A549 (cell line): Measurements from ENCODE around the gene OGFR. TPM values are rescaled to one million over a fixed set of nuclear protein-coding genes. Genes with fewer than 3 reads are reported as not detected.

Experiments
- ATAC-seq, 2 experiments: fragments of 200-7000 bp in 1 of 2; fragments of >200 bp in 1 of 2; cut with Nextera tagmentation in 1 of 2; cut with Tn5 transposase in 1 of 2; 3 replicates each; pipeline versions ENCODE4 v1.8.0 to v1.9.1; 2018 to 2020; ENCODE audit warnings: mild to moderate bottlenecking in 1 of 2, moderate library complexity in 1 of 2
- CTCF ChIA-PET: fragments of 300-600 bp; sonication (Branson Sonifier 250); formaldehyde crosslinking; extraction: SDS; loops from one replicate; lab custom pipeline; 2021; ENCODE audit warnings: antibody characterized with exemption, inconsistent platforms; lab: Yijun Ruan, JAX
- POLR2A ChIA-PET: fragments of 350-600 bp; formaldehyde crosslinking; extraction: SDS; loops from one replicate; lab custom pipeline; 2021; ENCODE audit warnings: antibody characterized with exemption, inconsistent platforms; lab: Yijun Ruan, JAX
- DNase-seq, 2 experiments: peaks; one replicate each; pipeline versions ENCODE4 v3.0.0 to v3.0.0-alpha.2; 2011 to 2016; ENCODE audit warnings: low read depth in 1 of 2, low spot score in 1 of 2
- FAIRE-seq: peaks from 2 replicates; lab custom pipeline; 2011; peaks lifted over from hg19 to GRCh38; lab: Jason Lieb, UNC
- H3K27ac ChIP-seq, 2 experiments: fragments of >200 bp; sonication (Bioruptor Twin); formaldehyde crosslinking; 3 replicates each; pipeline ENCODE4 v1.5.1; 2016 to 2017
- H3K4me1 ChIP-seq: fragments of >200 bp; sonication (Bioruptor Twin); formaldehyde crosslinking; 3 replicates; pipeline ENCODE4 v1.6.1; 2016
- H3K4me2 ChIP-seq: fragments of >200 bp; sonication (Bioruptor Twin); formaldehyde crosslinking; 3 replicates; pipeline ENCODE4 v1.6.1; 2016
- H3K4me3 ChIP-seq: fragments of >200 bp; sonication (Bioruptor Twin); formaldehyde crosslinking; 3 replicates; pipeline ENCODE4 v1.5.1; 2016
- H3K9me3 ChIP-seq: fragments of >200 bp; sonication (Bioruptor Twin); formaldehyde crosslinking; 3 replicates; pipeline ENCODE4 v1.6.1; 2016
- ATOH8 ChIP-seq: fragments of 250-450 bp; sonication (Bioruptor Pico); IDR thresholded peaks from 2 replicates; pipeline ENCODE4 v1.5.0; 2020; ENCODE audit warnings: low read depth, mild to moderate bottlenecking, moderate library complexity
- CBX2 ChIP-seq: fragments of 200-600 bp; sonication (generic); IDR thresholded peaks from 2 replicates; pipeline ENCODE4 v1.6.1; 2016; ENCODE audit warnings: low read depth, mild to moderate bottlenecking, borderline replicate concordance
- CBX8 ChIP-seq: fragments of 200-600 bp; sonication (generic); IDR thresholded peaks from 2 replicates; pipeline ENCODE4 v1.6.1; 2016
- CEBPB ChIP-seq, 2 experiments: fragments of >200 bp in 1 of 2; sonication (Bioruptor Twin) in 1 of 2; formaldehyde crosslinking in 1 of 2; IDR thresholded peaks; 2 replicates each; pipeline ENCODE4 v1.6.1; 2012 to 2016
- CHD4 ChIP-seq: fragments of 200-600 bp; sonication (generic); IDR thresholded peaks from 2 replicates; pipeline ENCODE4 v1.6.1; 2016; ENCODE audit warnings: antibody characterized with exemption, mild to moderate bottlenecking, borderline replicate concordance
- E2F6 ChIP-seq: IDR thresholded peaks from 2 replicates; pipeline ENCODE4 v1.6.1; 2012; ENCODE audit warnings: low read depth, borderline replicate concordance
- EHF ChIP-seq: fragments of 250-450 bp; sonication (Bioruptor Pico); IDR thresholded peaks from 2 replicates; pipeline ENCODE4 v1.5.0; 2020; ENCODE audit warnings: mild to moderate bottlenecking
- EHMT2 ChIP-seq: fragments of 200-600 bp; sonication (generic); IDR thresholded peaks from 2 replicates; pipeline ENCODE4 v1.6.1; 2016; ENCODE audit warnings: antibody characterized with exemption, low read depth, mild to moderate bottlenecking, moderate library complexity
- EP300 ChIP-seq, 2 experiments: fragments of >200 bp; sonication (Bioruptor Twin); formaldehyde crosslinking; IDR thresholded peaks; 2 replicates in 1 of 2; 3 replicates in 1 of 2; pipeline ENCODE4 v1.6.1; 2016 to 2017
- HEYL ChIP-seq: fragments of 250-450 bp; sonication (Bioruptor Pico); IDR thresholded peaks from 2 replicates; pipeline ENCODE4 v1.8.0; 2021; ENCODE audit warnings: mild to moderate bottlenecking, moderate library complexity
- HOXB13 ChIP-seq: fragments of 250-450 bp; sonication (Bioruptor Pico); IDR thresholded peaks from 2 replicates; pipeline ENCODE4 v1.5.0; 2020; ENCODE audit warnings: low read depth, mild to moderate bottlenecking, moderate library complexity
- HOXB5 ChIP-seq: fragments of 250-450 bp; sonication (Bioruptor Pico); IDR thresholded peaks from 2 replicates; pipeline ENCODE4 v1.5.0; 2020; ENCODE audit warnings: mild to moderate bottlenecking, moderate library complexity
- JUN ChIP-seq, 2 experiments: fragments of >200 bp; sonication (Bioruptor Twin); formaldehyde crosslinking; IDR thresholded peaks; 2 replicates in 1 of 2; 3 replicates in 1 of 2; pipeline ENCODE4 v1.6.1; 2016 to 2017
- JUNB ChIP-seq: fragments of >200 bp; sonication (Bioruptor Twin); formaldehyde crosslinking; IDR thresholded peaks from 2 replicates; pipeline ENCODE4 v1.6.1; 2016
- NPAS2 ChIP-seq: fragments of 250-450 bp; sonication (Bioruptor Pico); IDR thresholded peaks from 2 replicates; pipeline ENCODE4 v1.8.0; 2022; ENCODE audit warnings: mild to moderate bottlenecking, moderate library complexity, borderline replicate concordance
- PHF8 ChIP-seq: fragments of 200-600 bp; sonication (generic); IDR thresholded peaks from 2 replicates; pipeline ENCODE4 v1.6.1; 2016; ENCODE audit warnings: low read depth, mild to moderate bottlenecking, antibody characterized with exemption, moderate library complexity, borderline replicate concordance
- POLR2AphosphoS2 ChIP-seq: conservative IDR thresholded peaks from 2 replicates; pipeline ENCODE4 v1.6.1; 2012; ENCODE audit warnings: low read length, improper control_type of control experiment, inconsistent platforms
- REST ChIP-seq: fragments of 200-600 bp; sonication (generic); IDR thresholded peaks from 2 replicates; pipeline ENCODE4 v1.6.1; 2016; ENCODE audit warnings: antibody characterized with exemption, mild to moderate bottlenecking, moderate library complexity
- SMC3 ChIP-seq: fragments of >200 bp; sonication (Bioruptor Twin); formaldehyde crosslinking; IDR thresholded peaks from 3 replicates; pipeline ENCODE4 v1.6.1; 2018; ENCODE audit warnings: inconsistent platforms
- TFCP2L1 ChIP-seq: fragments of 250-450 bp; sonication (Bioruptor Pico); IDR thresholded peaks from 2 replicates; pipeline ENCODE4 v1.5.0; 2021; ENCODE audit warnings: mild to moderate bottlenecking
- TP53 ChIP-seq: fragments of 250-450 bp; sonication (Bioruptor Pico); IDR thresholded peaks from 2 replicates; pipeline ENCODE4 v1.5.0; 2021; ENCODE audit warnings: mild to moderate bottlenecking, moderate library complexity
- USF2 ChIP-seq: fragments of 450-650 bp; IDR thresholded peaks from 2 replicates; pipeline ENCODE4 v1.6.1; 2014; ENCODE audit warnings: antibody characterized with exemption
- ZNF302 ChIP-seq: fragments of 250-450 bp; sonication (Bioruptor Pico); IDR thresholded peaks from 2 replicates; pipeline ENCODE4 v1.9.0; 2021; ENCODE audit warnings: inconsistent platforms, mild to moderate bottlenecking, moderate library complexity
- WGBS: methylation state at CpG from one replicate; pipeline ENCODE4 v1.1.6; 2017; ENCODE audit errors: missing lambda C conversion rate; 5-methylcytosine and 5-hydroxymethylcytosine counted together
- polyA plus RNA-seq, 4 experiments: library from polyadenylated mRNA; depleted of rRNA in 3 of 4; stranded (reverse); fragments of >200 nt; fragmentation: RNase III in 1 of 4; extraction: RNeasy Plus Mini Kit Qiagen cat#74134 plus additional on column Dnase treatment in 1 of 4; gene quantifications; 2 replicates in 3 of 4; 3 replicates in 1 of 4; pipeline ENCODE4 v1.2.3, GENCODE V29; 2011 to 2017

OGFR gene
- polyA plus RNA-seq, 2 of the 4 experiments (the other 2 are of a cell fraction) = 15.9 to 35.6 TPM

- FAIRE-seq = no peak
- Histone ChIP-seq H3K9me3 (no peaks in the 10 kb centered on the region), H3K4me2 (no peak overlapping the region), H3K27ac (no peak overlapping the region), H3K4me3 (no peak overlapping the region), H3K4me1 (peaks cover 6% of the 10 kb centered on the region; the same call in 1 of the 3 replicates)
- ATAC-seq = peak; percentile 67 to 73
- WGBS = 31% methylated on average over 6 of the region's 6 CpGs
- POLR2A ChIA-PET = no interaction called here
- CTCF ChIA-PET = interaction anchor here (0.9 to 3.9 kb wide), 3 partner anchors 16 to 27 kb away, joined by 3 to 26 read pairs (median 3); no protein-coding TSS in a partner anchor
- DNase-seq = no peak
- TF ChIP-seq TP53 = no peak
- TF ChIP-seq CBX8 = no peak
- TF ChIP-seq JUN (IDR thresholded peaks at IDR 0.05) = no peak
- no peak for TF ChIP-seq USF2
- no peak for TF ChIP-seq HOXB13
- no peak for TF ChIP-seq HOXB5 (CRISPR knock-in tag)
- TF ChIP-seq REST = no peak
- no peak for TF ChIP-seq EHMT2
- no peak for TF ChIP-seq POLR2AphosphoS2
- no peak for TF ChIP-seq PHF8
These were observed 39.6 kb upstream of the OGFR start for GRCh38 chr20:62765021-62765420.

- ChIA-PET POLR2A (no interaction called here), CTCF (interaction anchor here (0.9 to 3.9 kb wide), 3 partner anchors 17 to 68 kb away, joined by 3 to 26 read pairs (median 3); no protein-coding TSS in a partner anchor)
- DNase-seq (no peak), FAIRE-seq (no peak), ATAC-seq (peak in 1 of 2 experiments; percentile 23; a peak in 3 of 6 replicates)
- no peaks in the 10 kb centered on the region for H3K9me3 ChIP-seq
- TF ChIP-seq ZNF302 = no peak
- TF ChIP-seq JUNB = no peak
- no peak for TF ChIP-seq CBX2
- no peak for TF ChIP-seq NPAS2
- TF ChIP-seq CHD4 = no peak
- TF ChIP-seq SMC3 = no peak
- no peak for TF ChIP-seq HEYL (CRISPR knock-in tag)
- no peak for TF ChIP-seq E2F6
- TF ChIP-seq TFCP2L1 = no peak
- no peak for TF ChIP-seq PHF8
- no peak for TF ChIP-seq USF2
- TF ChIP-seq EHF = no peak
- TF ChIP-seq ATOH8 (CRISPR knock-in tag) = no peak
- no peak for TF ChIP-seq REST
- no peak for TF ChIP-seq CEBPB (IDR thresholded peaks at IDR 0.05)
- TF ChIP-seq EP300 (IDR thresholded peaks at IDR 0.05) = no peak
- H3K4me3 ChIP-seq = no peak overlapping the region
- WGBS = 51% methylated on average over 7 of the region's 15 CpGs
- peaks cover 6% of the 10 kb centered on the region; the same call in 1 of the 3 replicates for H3K4me1 ChIP-seq
- H3K4me2 ChIP-seq = no peak overlapping the region
- no peak overlapping the region for H3K27ac ChIP-seq
These were observed 39.1 kb upstream of the OGFR start for GRCh38 chr20:62765432-62766070.
